SU-DHL-6 (cell line): ENCODE data around the gene KCNN1.

Experiments used
- H2AFZ ChIP-seq: fragments of 200-600 bp; sonication (generic); 2 replicates; pipeline ENCODE4 v1.6.1; 2014; ENCODE audit warnings: low read depth, mild to moderate bottlenecking, moderate library complexity, mixed read lengths, antibody characterized with exemption, low read length; ENCODE audit not compliant: severe bottlenecking
- H3F3A ChIP-seq: fragments of 200-600 bp; shearing (Covaris generic); 2 replicates; pipeline ENCODE4 v1.6.0; 2016; ENCODE audit warnings: antibody characterized with exemption, mild to moderate bottlenecking; ENCODE audit not compliant: insufficient read depth
- H3K27ac ChIP-seq: fragments of 200-600 bp; sonication (generic); 2 replicates; pipeline ENCODE4 v1.5.1; 2016; ENCODE audit warnings: low read depth, mild to moderate bottlenecking, low read length, moderate library complexity, mixed read lengths
- H3K27me3 ChIP-seq: fragments of 200-600 bp; sonication (generic), shearing (Covaris generic); 2 replicates; pipeline ENCODE4 v1.6.0; 2014; ENCODE audit warnings: mild to moderate bottlenecking, low read length
- H3K36me3 ChIP-seq: fragments of 200-600 bp; sonication (generic); 2 replicates; pipeline ENCODE4 v1.6.1; 2014; ENCODE audit warnings: mild to moderate bottlenecking, low read length, mixed read lengths
- H3K4me2 ChIP-seq: fragments of 300-600, 200-600 bp; shearing (Covaris generic), sonication (generic); 2 replicates; pipeline ENCODE4 v1.6.0; 2014; ENCODE audit warnings: low read length, low read depth, mild to moderate bottlenecking; ENCODE audit not compliant: poor library complexity, severe bottlenecking
- H3K4me3 ChIP-seq: fragments of 200-600 bp; sonication (generic); 2 replicates; pipeline ENCODE4 v1.5.1; 2014; ENCODE audit warnings: antibody characterized with exemption, low read length, mild to moderate bottlenecking, mixed read lengths; ENCODE audit not compliant: insufficient read depth, poor library complexity, severe bottlenecking
- H3K79me2 ChIP-seq: fragments of 200-600 bp; sonication (generic); 2 replicates; pipeline ENCODE4 v1.6.1; 2014; ENCODE audit warnings: mild to moderate bottlenecking, low read length, moderate library complexity; ENCODE audit not compliant: insufficient read depth
- H3K9ac ChIP-seq: fragments of 200-600 bp; sonication (generic); 2 replicates; pipeline ENCODE4 v1.7.0; 2014; ENCODE audit warnings: mild to moderate bottlenecking, low read length
- H3K9me2 ChIP-seq: fragments of 200-600 bp; sonication (generic); replicated peaks from 2 replicates; pipeline ENCODE4 v1.6.1; 2014; ENCODE audit warnings: low read length; ENCODE audit not compliant: insufficient read depth
- H3K9me3 ChIP-seq: fragments of 200-600 bp; sonication (generic); 2 replicates; pipeline ENCODE4 v1.6.1; 2014; ENCODE audit warnings: low read length, mixed read lengths; ENCODE audit not compliant: insufficient read depth
- H4K20me1 ChIP-seq: fragments of 200-600 bp; sonication (generic); 2 replicates; pipeline ENCODE4 v1.6.1; 2014; ENCODE audit warnings: low read depth, mild to moderate bottlenecking, antibody characterized with exemption, low read length, moderate library complexity, mixed read lengths
- CTCF ChIP-seq: fragments of 200-600 bp; sonication (generic); IDR thresholded peaks from one replicate; pipeline ENCODE4 v1.5.1; 2017; ENCODE audit warnings: antibody characterized with exemption, mild to moderate bottlenecking, low read length, moderate library complexity; ENCODE audit not compliant: insufficient read depth, poor library complexity, severe bottlenecking
- EZH2phosphoT487 ChIP-seq: fragments of 200-600 bp; sonication (generic), shearing (Covaris generic); conservative IDR thresholded peaks from 2 replicates; pipeline ENCODE4 v1.6.1; 2018; ENCODE audit warnings: mild to moderate bottlenecking, antibody characterized with exemption, low read length, moderate library complexity, mixed read lengths

The KCNN1 gene

GRCh38 chr19:17922138-17922537, 44.8 kb upstream of the KCNN1 start:
- H3K9me2 ChIP-seq, result no peaks in the 10 kb centered on the region
- no peak overlapping the region for H2AFZ ChIP-seq
- H3K27me3 ChIP-seq, result no peaks in the 10 kb centered on the region
- no peak overlapping the region for H3K4me2 ChIP-seq
- no peak overlapping the region for H3K9ac ChIP-seq
- no peak for TF ChIP-seq EZH2phosphoT487
- TF ChIP-seq CTCF, result no peak
- no peaks in the 10 kb centered on the region for H3K36me3 ChIP-seq
- no peak overlapping the region for H3K4me3 ChIP-seq
- no peaks in the 10 kb centered on the region for H3K9me3 ChIP-seq
- H4K20me1 ChIP-seq, result no peaks in the 10 kb centered on the region
- no peaks in the 10 kb centered on the region for H3F3A ChIP-seq
- H3K27ac ChIP-seq, result no peak overlapping the region
- no peaks in the 10 kb centered on the region for H3K79me2 ChIP-seq

- TF ChIP-seq EZH2phosphoT487 (no peak), CTCF (no peak)
- Histone ChIP-seq H3K4me2 (no peak overlapping the region), H3F3A (no peaks in the 10 kb centered on the region)
These were observed 40.9 kb upstream of the KCNN1 start for GRCh38 chr19:17926044-17926443.

GRCh38 chr19:17929056-17929455, 37.9 kb upstream of the KCNN1 start:
- no peak for TF ChIP-seq EZH2phosphoT487
- no peak for TF ChIP-seq CTCF
- Histone ChIP-seq H3K36me3 (no peaks in the 10 kb centered on the region), H4K20me1 (no peaks in the 10 kb centered on the region), H3K27ac (no peak overlapping the region), H3K9ac (no peak overlapping the region), H3K4me3 (no peak overlapping the region), H3K4me2 (no peak overlapping the region), H3F3A (no peaks in the 10 kb centered on the region), H2AFZ (no peak overlapping the region), H3K9me2 (no peaks in the 10 kb centered on the region), H3K79me2 (peaks cover 12% of the 10 kb centered on the region), H3K27me3 (no peaks in the 10 kb centered on the region), H3K9me3 (no peaks in the 10 kb centered on the region)

More at GRCh38 chr19:17926044-17926443, 40.9 kb upstream of the KCNN1 start:
- H3K27ac ChIP-seq, result no peak overlapping the region
- H3K9me3 ChIP-seq, result no peaks in the 10 kb centered on the region
- no peaks in the 10 kb centered on the region for H4K20me1 ChIP-seq
- no peaks in the 10 kb centered on the region for H3K27me3 ChIP-seq
- H3K36me3 ChIP-seq, result no peaks in the 10 kb centered on the region
- no peak overlapping the region for H3K9ac ChIP-seq
- H3K9me2 ChIP-seq, result no peaks in the 10 kb centered on the region
- H3K4me3 ChIP-seq, result no peak overlapping the region
- no peak overlapping the region for H2AFZ ChIP-seq
- H3K79me2 ChIP-seq, result no peaks in the 10 kb centered on the region
